GM19455 (cell line): ENCODE measurements around the gene USP27X.

Experiments
- ATAC-seq: cut with Tn5 transposase; IDR thresholded peaks from one replicate; pipeline ENCODE4 v1.9.1; 2021; ENCODE audit not compliant: unreplicated experiment

USP27X gene

GRCh38 chrX:49878834-49879655 lies at the start of gene USP27X:
USP27X (plus strand) TSS chrX:49879484; CDS start chrX:49880308, 824 bp downstream.
- ATAC-seq, result peak; percentile 91

- no peak for ATAC-seq
Observed at GRCh38 chrX:49838374-49838773, 40.9 kb upstream of the USP27X start.

GRCh38 chrX:49840679-49841078 lies 38.6 kb upstream of the USP27X start:
- ATAC-seq, result no peak

- no peak for ATAC-seq
Observed at GRCh38 chrX:49842621-49843020, 36.7 kb upstream of the USP27X start.

GRCh38 chrX:49844611-49845010 lies 34.7 kb upstream of the USP27X start:
- no peak for ATAC-seq

GRCh38 chrX:49845701-49846403 lies 33.4 kb upstream of the USP27X start:
- no peak for ATAC-seq

GRCh38 chrX:49846522-49846921 lies 32.8 kb upstream of the USP27X start:
- no peak for ATAC-seq

- ATAC-seq, result no peak
Observed at GRCh38 chrX:49848275-49848674, 31.0 kb upstream of the USP27X start.

GRCh38 chrX:49850028-49850427 lies 29.3 kb upstream of the USP27X start:
- ATAC-seq, result no peak

GRCh38 chrX:49853661-49854060 lies 25.6 kb upstream of the USP27X start:
- ATAC-seq, result no peak

GRCh38 chrX:49856819-49857218 lies 22.5 kb upstream of the USP27X start:
- no peak for ATAC-seq

- ATAC-seq, result no peak
Observed at GRCh38 chrX:49858341-49858740, 20.9 kb upstream of the USP27X start.

GRCh38 chrX:49859491-49859890 lies 19.8 kb upstream of the USP27X start:
- no peak for ATAC-seq

GRCh38 chrX:49860867-49861535 lies 18.3 kb upstream of the USP27X start:
- ATAC-seq, result no peak

DNA sequence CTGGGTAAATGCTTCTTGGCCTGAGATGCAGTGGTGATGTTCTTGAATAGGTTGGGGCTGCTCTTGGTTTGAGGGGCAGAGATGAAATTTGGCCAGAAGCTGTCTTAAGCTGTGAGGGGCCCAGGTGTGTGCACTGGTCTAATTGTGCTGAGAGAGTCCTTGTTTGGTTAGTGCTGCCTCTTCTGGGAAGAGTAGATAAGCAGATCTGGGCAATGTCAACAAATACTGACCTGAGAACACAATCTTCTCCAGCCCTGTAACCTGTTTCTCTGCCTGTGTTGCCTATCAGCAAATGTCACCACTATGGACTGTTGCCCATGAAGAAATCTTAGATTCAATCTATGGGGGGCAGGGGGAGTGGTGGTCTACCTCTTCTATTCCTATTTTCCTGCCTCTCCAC lies 17.2 kb upstream of the USP27X start:
- no peak for ATAC-seq

- no peak for ATAC-seq
Observed at GRCh38 chrX:49868739-49869138, 10.5 kb upstream of the USP27X start.

- no peak for ATAC-seq
Observed at GRCh38 chrX:49876750-49877149, 2.5 kb upstream of the USP27X start.

GRCh38 chrX:49877397-49878101 lies 1.7 kb upstream of the USP27X start:
- no peak for ATAC-seq

DNA sequence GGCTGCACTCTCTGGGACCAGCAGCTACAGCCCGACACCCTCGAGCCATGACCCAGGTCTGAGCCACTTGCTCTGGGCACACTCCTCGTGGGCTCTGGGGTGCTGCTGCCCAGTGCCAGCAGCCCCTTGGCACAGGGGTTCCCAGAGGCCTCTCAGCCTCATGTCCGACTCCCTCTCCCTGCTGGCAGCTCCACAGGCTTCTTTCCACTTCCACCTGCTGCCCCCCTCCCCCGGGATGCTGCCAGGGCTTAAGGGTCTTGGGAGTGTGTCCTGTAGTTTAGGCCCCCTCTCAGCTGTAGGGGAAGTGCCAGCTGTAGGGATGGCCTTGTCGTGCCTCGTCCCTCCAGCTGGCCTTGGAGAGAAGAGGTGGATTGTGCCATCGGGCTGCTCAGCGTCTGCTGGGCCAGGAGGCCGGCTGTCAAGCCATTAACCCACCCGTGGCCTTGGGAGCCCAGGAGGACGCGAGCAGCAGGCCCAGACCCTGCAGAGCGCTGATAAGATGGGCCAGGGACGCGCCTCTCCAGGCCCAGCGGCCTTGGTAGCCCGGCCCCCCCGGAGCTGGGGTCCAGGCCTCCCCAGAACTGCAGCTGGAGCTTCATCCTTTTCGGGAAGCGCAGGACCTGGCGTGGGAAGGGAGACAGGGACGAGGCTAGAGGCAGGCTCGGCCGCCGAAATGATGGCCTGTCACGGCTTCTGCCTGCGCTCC lies 1.0 kb upstream of the USP27X start:
- ATAC-seq, result no peak

DNA sequence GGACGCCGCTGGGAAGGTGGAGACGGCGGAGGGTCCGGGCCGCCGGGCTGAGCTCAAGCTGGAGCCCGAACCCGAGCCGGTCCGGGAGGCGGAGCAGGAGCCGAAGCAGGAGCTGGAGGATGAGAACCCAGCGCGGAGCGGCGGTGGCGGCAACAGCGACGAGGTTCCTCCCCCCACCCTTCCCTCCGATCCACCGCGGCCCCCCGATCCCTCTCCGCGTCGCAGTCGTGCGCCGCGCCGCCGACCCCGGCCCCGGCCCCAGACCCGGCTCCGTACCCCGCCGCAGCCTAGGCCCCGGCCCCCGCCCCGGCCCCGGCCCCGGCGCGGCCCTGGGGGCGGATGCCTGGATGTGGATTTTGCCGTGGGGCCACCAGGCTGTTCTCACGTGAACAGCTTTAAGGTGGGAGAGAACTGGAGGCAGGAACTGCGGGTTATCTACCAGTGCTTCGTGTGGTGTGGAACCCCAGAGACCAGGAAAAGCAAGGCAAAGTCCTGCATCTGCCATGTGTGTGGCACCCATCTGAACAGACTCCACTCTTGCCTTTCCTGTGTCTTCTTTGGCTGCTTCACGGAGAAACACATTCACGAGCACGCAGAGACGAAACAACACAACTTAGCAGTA lies 483 bp downstream of the USP27X start:
- ATAC-seq, result peak; percentile 23
